GM12872 (cell line): ENCODE measurements around the gene RASD1.

Source experiments
- TF ChIP-seq, protein P1 (sequence below): IDR thresholded peaks from 3 replicates; pipeline ENCODE4 v1.5.1; 2011; ENCODE audit warnings: low read depth, mild to moderate bottlenecking, low read length, moderate library complexity; ENCODE audit not compliant: insufficient read depth

RASD1 gene

GRCh38 chr17:17516941-17517720 is 20.9 kb upstream of the RASD1 start:
- TF ChIP-seq, protein P1, sequence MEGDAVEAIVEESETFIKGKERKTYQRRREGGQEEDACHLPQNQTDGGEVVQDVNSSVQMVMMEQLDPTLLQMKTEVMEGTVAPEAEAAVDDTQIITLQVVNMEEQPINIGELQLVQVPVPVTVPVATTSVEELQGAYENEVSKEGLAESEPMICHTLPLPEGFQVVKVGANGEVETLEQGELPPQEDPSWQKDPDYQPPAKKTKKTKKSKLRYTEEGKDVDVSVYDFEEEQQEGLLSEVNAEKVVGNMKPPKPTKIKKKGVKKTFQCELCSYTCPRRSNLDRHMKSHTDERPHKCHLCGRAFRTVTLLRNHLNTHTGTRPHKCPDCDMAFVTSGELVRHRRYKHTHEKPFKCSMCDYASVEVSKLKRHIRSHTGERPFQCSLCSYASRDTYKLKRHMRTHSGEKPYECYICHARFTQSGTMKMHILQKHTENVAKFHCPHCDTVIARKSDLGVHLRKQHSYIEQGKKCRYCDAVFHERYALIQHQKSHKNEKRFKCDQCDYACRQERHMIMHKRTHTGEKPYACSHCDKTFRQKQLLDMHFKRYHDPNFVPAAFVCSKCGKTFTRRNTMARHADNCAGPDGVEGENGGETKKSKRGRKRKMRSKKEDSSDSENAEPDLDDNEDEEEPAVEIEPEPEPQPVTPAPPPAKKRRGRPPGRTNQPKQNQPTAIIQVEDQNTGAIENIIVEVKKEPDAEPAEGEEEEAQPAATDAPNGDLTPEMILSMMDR = no peak

- TF ChIP-seq, protein P1 = no peak
These were observed 20.0 kb upstream of the RASD1 start for GRCh38 chr17:17515934-17516930.

DNA sequence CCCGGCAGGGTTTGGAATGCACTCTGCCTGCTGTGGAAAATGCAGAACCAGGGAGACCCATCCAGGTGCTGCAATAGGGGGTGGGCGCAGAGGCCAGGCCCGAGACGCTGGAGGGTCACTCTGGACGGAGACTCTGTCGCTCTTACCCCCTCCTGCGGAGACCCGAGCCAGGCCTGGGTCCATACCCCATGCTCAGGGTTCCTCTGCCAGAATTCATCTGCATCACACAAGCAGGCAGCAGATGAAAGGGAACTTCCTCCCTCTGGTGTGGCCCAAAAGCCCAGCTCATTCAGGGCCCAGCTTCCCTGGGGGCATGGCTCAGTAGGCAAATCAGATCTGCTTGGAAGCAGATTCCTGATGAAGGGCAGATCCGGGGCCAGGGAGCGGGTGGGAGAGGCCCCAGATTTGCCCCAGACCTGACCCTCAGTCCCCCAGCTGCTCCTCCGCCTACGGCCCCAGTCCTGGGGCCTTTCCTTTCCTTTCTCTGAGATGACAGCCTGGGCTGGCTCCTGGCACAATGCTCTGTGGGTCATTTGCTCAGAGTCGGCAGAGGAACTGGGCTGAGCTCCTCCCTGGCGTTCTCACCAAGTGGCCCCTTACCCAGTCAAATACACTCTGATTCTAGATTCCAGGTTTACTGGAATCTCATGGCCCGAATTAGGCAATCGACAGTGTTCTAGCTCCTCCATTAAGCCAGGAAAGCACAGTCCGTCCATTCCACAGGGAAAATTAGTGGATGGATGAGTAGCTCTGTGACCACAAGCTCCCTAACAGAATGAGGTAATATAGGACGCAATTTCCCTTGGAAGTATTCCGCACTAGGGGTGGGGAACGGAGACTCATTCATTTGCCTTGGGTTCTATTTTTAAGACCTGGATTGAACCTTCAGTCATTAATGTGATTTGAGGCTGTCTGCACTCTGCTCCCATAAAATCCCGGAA is 19.1 kb upstream of the RASD1 start:
- TF ChIP-seq, protein P1 = no peak

GRCh38 chr17:17514361-17514992 is 18.3 kb upstream of the RASD1 start:
- TF ChIP-seq, protein P1 = no peak

- TF ChIP-seq, protein P1 = no peak
These were observed 17.4 kb upstream of the RASD1 start for GRCh38 chr17:17513626-17514025.

- TF ChIP-seq, protein P1 = no peak
These were observed 16.7 kb upstream of the RASD1 start for GRCh38 chr17:17512866-17513265.
